Adrenal gland (tissue), 19 donors: ENCODE results near the gene TRIM42. TPM values are rescaled to one million over a fixed set of nuclear protein-coding genes. Genes with fewer than 3 reads are reported as not detected.

Source experiments
- DNase-seq, 7 donors: peaks; one replicate each; pipeline ENCODE4 v3.0.0-alpha.2; 2019 to 2020
- H3K27ac ChIP-seq, 5 donors: fragments of 200-600 bp; sonication (generic) in 4 of 5; 1 replicate in 3 of 5; 2 replicates in 2 of 5; pipeline versions ENCODE4 v1.5.1 to v1.8.0; 2016 to 2020; ENCODE audit warnings: mild to moderate bottlenecking in 1 of 5
- H3K27me3 ChIP-seq: fragments of 200-600 bp; 2 replicates; pipeline ENCODE4 v1.8.0; 2021
- H3K36me3 ChIP-seq, 2 donors: fragments of 200-600 bp; replicated peaks in 1 of 2; 1 replicate in 1 of 2; 2 replicates in 1 of 2; pipeline versions ENCODE4 v1.5.1 to v1.8.0; 2018 to 2022
- H3K4me1 ChIP-seq, 2 donors: fragments of 200-600 bp; replicated peaks in 1 of 2; 1 replicate in 1 of 2; 2 replicates in 1 of 2; pipeline versions ENCODE4 v1.5.1 to v1.8.0; 2018 to 2021
- H3K4me3 ChIP-seq, 4 donors: fragments of 200-600 bp; sonication (generic) in 3 of 4; one replicate each; pipeline ENCODE4 v1.5.1; 2016 to 2018
- H3K9me3 ChIP-seq, 3 donors: fragments of 200-600 bp; sonication (generic) in 1 of 3; replicated peaks in 1 of 3; 1 replicate in 2 of 3; 2 replicates in 1 of 3; pipeline versions ENCODE4 v1.5.1 to v1.8.0; 2016 to 2021
- CTCF ChIP-seq, 6 experiments: fragments of 450-650 bp in 4 of 6; fragments of 200-600 bp in 2 of 6; sonication (generic) in 1 of 6; IDR thresholded peaks; 1 replicate in 5 of 6; 2 replicates in 1 of 6; pipeline versions ENCODE4 v1.5.1 to v1.8.0; 2016 to 2021; ENCODE audit warnings: antibody characterized with exemption in 6 of 6, mild to moderate bottlenecking in 2 of 6, moderate library complexity in 1 of 6
- POLR2A ChIP-seq, 2 donors: fragments of 450-650 bp; IDR thresholded peaks; one replicate each; pipeline ENCODE4 v1.6.1; 2017; ENCODE audit warnings: antibody characterized with exemption in 2 of 2, mild to moderate bottlenecking in 2 of 2, moderate library complexity in 1 of 2
- WGBS, 4 donors: extraction: QIAGEN DNeasy Blood & Tissue Kit in 2 of 4; methylation state at CpG; one replicate each; pipeline versions ENCODE4 v1.1.5 to v1.1.7; 2013 to 2017; 5-methylcytosine and 5-hydroxymethylcytosine counted together
- intact Hi-C, 2 donors: fragments of 100-400 bp; cut with DNase I; formaldehyde crosslinking; loops; one replicate each; pipeline versions ENCODE4 v1.14.1 to v1.15.0; 2022 to 2023
- long read RNA-seq, 10 donors: library from polyadenylated mRNA in 3 of 10; unstranded in 2 of 10; stranded (forward) in 1 of 10; transcript quantifications; one replicate each; pipeline ENCODE4 v2.0.0 and lab custom pipeline, GENCODE V29; 2021 to 2026
- polyA plus RNA-seq, 3 donors: library from polyadenylated mRNA; stranded (reverse); fragments of 200-250 nt in 2 of 3; fragments of 350-450 nt in 1 of 3; fragmentation: Illumina TruSeq in 1 of 3; extraction: RNeasy Lipid Tissue Mini Kit (QIAGEN cat#74804) in 1 of 3; gene quantifications; one replicate each; pipeline ENCODE4 v1.2.3, GENCODE V29; 2013 to 2014
- total RNA-seq, 9 donors: library from RNA; depleted of rRNA in 4 of 9; stranded (reverse); fragments of >200 nt in 4 of 9; fragments of 120-200 nt in 1 of 9; fragmentation: NEBNext Ultra II Directional in 1 of 9; extraction: Animal tissue kit (Norgen Biotek cat#: 25700) in 1 of 9; gene quantifications; one replicate each; pipeline versions ENCODE4 v1.1.0 to v1.2.4, GENCODE V29; 2013 to 2023
- donor health status: healthy with polysubstance abuse.
- donor health status: Bipolar disorder and iron deficiency.
- donor health status: DM: yes; HTN: yes; CAD: no.
- donor health status: DM: no; HTN: no; CAD: no.
- donor health status: DM: no; HTN: no; CAD: no.
- donor health status: DM: yes; HTN: yes; CAD: no.

TRIM42 gene
- total RNA-seq (not detected), polyA plus RNA-seq (not detected)
- long read RNA-seq, donor 1, result 0 reads
- long read RNA-seq, donor 2, result 0 reads
- long read RNA-seq, donor 3, result 0 reads
- long read RNA-seq, donor 4, result 0 reads
- long read RNA-seq, donor 5, result 0 reads
- long read RNA-seq, donor 6, result 0 reads
- long read RNA-seq, donor 7, result 0 reads
- long read RNA-seq, donor 8, result 0 reads
- long read RNA-seq, donor 9, result 0 reads
- long read RNA-seq, donor 10, result 0 reads

- WGBS, 4 donors, result 81 to 94% (median 87%) methylated on average over 2 of the region's 2 CpGs
- intact Hi-C loops, result no loop called here
- no peaks in the 10 kb centered on the region for H3K4me1 ChIP-seq
- no peaks in the 10 kb centered on the region for H3K27me3 ChIP-seq
- H3K27ac ChIP-seq, result no peak within 1 kb of the TSS
- no peaks in the 10 kb centered on the region for H3K9me3 ChIP-seq
- no peak within 1 kb of the TSS for H3K4me3 ChIP-seq
- no peak for DNase-seq
- H3K36me3 ChIP-seq, result no peaks in the 10 kb centered on the region
- TF ChIP-seq CTCF (IDR thresholded peaks at IDR 0.05), result no peak
These were observed at the start of gene TRIM42 for GRCh38 chr3:140677764-140678163. Gene TRIM42 (plus strand): TSS chr3:140678064. CDS start chr3:140678230, 166 bp downstream.

- Histone ChIP-seq H3K27ac (no peak overlapping the region), H3K9me3 (no peaks in the 10 kb centered on the region), H3K27me3 (no peaks in the 10 kb centered on the region), H3K36me3 (no peaks in the 10 kb centered on the region), H3K4me1 (no peaks in the 10 kb centered on the region), H3K4me3 (no peak overlapping the region)
- TF ChIP-seq POLR2A (IDR thresholded peaks at IDR 0.05), result no peak
- TF ChIP-seq CTCF (IDR thresholded peaks at IDR 0.05), result no peak
- 49 to 66% (median 55%) methylated on average over 4 of the region's 4 CpGs for WGBS, 4 donors
- intact Hi-C loops, result no loop called here
- no peak for DNase-seq
These were observed 49.3 kb upstream of the TRIM42 start for GRCh38 chr3:140628606-140629005.

- no peak overlapping the region for H3K27ac ChIP-seq
- intact Hi-C loops, result no loop called here
- H3K9me3 ChIP-seq, result no peaks in the 10 kb centered on the region
- WGBS, 4 donors, result 62 to 78% (median 66%) methylated on average over 3 of the region's 3 CpGs
- DNase-seq, result no peak
- no peaks in the 10 kb centered on the region for H3K36me3 ChIP-seq
- H3K4me3 ChIP-seq, result no peak overlapping the region
- H3K4me1 ChIP-seq, result no peaks in the 10 kb centered on the region
- TF ChIP-seq CTCF (IDR thresholded peaks at IDR 0.05) (no peak), POLR2A (IDR thresholded peaks at IDR 0.05) (no peak)
- no peaks in the 10 kb centered on the region for H3K27me3 ChIP-seq
These were observed 48.3 kb upstream of the TRIM42 start for GRCh38 chr3:140629357-140630137.

- intact Hi-C loops, result no loop called here
- H3K4me1 ChIP-seq, result no peaks in the 10 kb centered on the region
- 70 to 73% (median 71%) methylated on average over 5 of the region's 5 CpGs for WGBS, 4 donors
These were observed 47.5 kb upstream of the TRIM42 start for GRCh38 chr3:140630366-140630765.

More at GRCh38 chr3:140630366-140630765, 47.5 kb upstream of the TRIM42 start:
- DNase-seq, result no peak
- H3K27ac ChIP-seq, result no peak overlapping the region
- no peaks in the 10 kb centered on the region for H3K9me3 ChIP-seq
- no peaks in the 10 kb centered on the region for H3K36me3 ChIP-seq
- H3K4me3 ChIP-seq, result no peak overlapping the region
- no peak for TF ChIP-seq CTCF (IDR thresholded peaks at IDR 0.05)
- no peaks in the 10 kb centered on the region for H3K27me3 ChIP-seq
